K562 (cell line): ENCODE measurements around the gene FHIT. TPM values are rescaled to one million over a fixed set of nuclear protein-coding genes. Genes with fewer than 3 reads are reported as not detected.

Experiments
- ATAC-seq: fragments of 200-7000 bp; cut with Tn5 transposase; 3 replicates; pipeline ENCODE4 v1.9.1; 2020; ENCODE audit warnings: moderate library complexity
- BruUV-seq: library from RNA; stranded (reverse); fragments of 400-500 nt; replicated peaks from 2 replicates; lab custom pipeline; 2021; lab: Mats Ljungman, UMichigan
- CTCF ChIA-PET: fragments of 300-600 bp; formaldehyde crosslinking; extraction: SDS; loops from one replicate; lab custom pipeline; 2021; ENCODE audit warnings: low intra/inter-chr PET ratio; lab: Yijun Ruan, JAX
- POLR2A ChIA-PET: fragments of 300-600, 350-650 bp; sonication (Branson Sonifier 250); formaldehyde crosslinking; extraction: SDS; loops from one replicate; lab custom pipeline; 2021; ENCODE audit warnings: antibody characterized with exemption, inconsistent platforms; lab: Yijun Ruan, JAX
- DNase-seq, 4 experiments: peaks; one replicate each; pipeline versions ENCODE4 v3.0.0 to v3.0.0-alpha.2; 2011 to 2018; ENCODE audit warnings: low spot score in 3 of 4, mixed read lengths in 3 of 4; ENCODE audit errors: extremely low read depth in 1 of 4
- FAIRE-seq: peaks from 2 replicates; lab custom pipeline; 2011; peaks lifted over from hg19 to GRCh38; lab: Jason Lieb, UNC
- H2AFZ ChIP-seq: 2 replicates; pipeline ENCODE4 v1.6.0; 2011; ENCODE audit warnings: low read depth, low read length, control low read depth, inconsistent platforms
- H3K27ac ChIP-seq: fragments of 200-600 bp; 3 replicates; pipeline ENCODE4 v1.8.0; 2011; ENCODE audit warnings: low read depth, mild to moderate bottlenecking, control low read depth, inconsistent platforms, low read length, moderate library complexity, mixed read lengths; ENCODE audit errors: extremely low read depth
- H3K27me3 ChIP-seq, 2 experiments: fragments of 300-600 bp in 1 of 2; 2 replicates in 1 of 2; 3 replicates in 1 of 2; pipeline versions ENCODE4 v1.6.0 to v1.8.0; 2011; ENCODE audit warnings: inconsistent platforms in 2 of 2, low read length in 2 of 2, mild to moderate bottlenecking in 1 of 2, mixed read lengths in 1 of 2, moderate library complexity in 1 of 2; ENCODE audit not compliant: control insufficient read depth in 2 of 2, insufficient read depth in 2 of 2
- H3K36me3 ChIP-seq: fragments of 300-600 bp; 3 replicates; pipeline ENCODE4 v1.8.0; 2011; ENCODE audit warnings: mild to moderate bottlenecking, low read length, inconsistent platforms; ENCODE audit not compliant: control insufficient read depth, insufficient read depth
- H3K4me1 ChIP-seq, 2 experiments: fragments of 200-600 bp in 1 of 2; replicated peaks in 1 of 2; 2 replicates in 1 of 2; 3 replicates in 1 of 2; pipeline versions ENCODE4 v1.5.1 to v1.8.0; 2011; ENCODE audit warnings: inconsistent platforms in 2 of 2, low read length in 2 of 2, mild to moderate bottlenecking in 1 of 2, mixed read lengths in 1 of 2, moderate library complexity in 1 of 2; ENCODE audit not compliant: control insufficient read depth in 2 of 2, insufficient read depth in 2 of 2
- H3K4me2 ChIP-seq: 2 replicates; pipeline ENCODE4 v1.6.1; 2011; ENCODE audit warnings: low read length, control low read depth, inconsistent platforms, mixed read lengths; ENCODE audit not compliant: insufficient read depth
- H3K4me3 ChIP-seq: fragments of 200-600 bp; sonication (generic), shearing (Covaris generic); 2 replicates; pipeline ENCODE4 v1.5.1; 2016; ENCODE audit warnings: control low read depth, inconsistent platforms
- H3K79me2 ChIP-seq: fragments of 200-600 bp; 3 replicates; pipeline ENCODE4 v1.8.0; 2011; ENCODE audit warnings: low read length, inconsistent platforms; ENCODE audit not compliant: control insufficient read depth, insufficient read depth
- H3K9ac ChIP-seq, 2 experiments: 2 replicates each; pipeline versions ENCODE4 v1.6.0 to v1.6.1; 2011; ENCODE audit warnings: low read depth in 2 of 2, low read length in 2 of 2, control low read depth in 1 of 2, inconsistent platforms in 1 of 2, mild to moderate bottlenecking in 1 of 2, mixed read lengths in 1 of 2; ENCODE audit not compliant: insufficient read depth in 1 of 2
- H3K9me1 ChIP-seq: one replicate; pipeline ENCODE4 v1.6.0; 2011; ENCODE audit warnings: inconsistent platforms, mild to moderate bottlenecking, low read length, moderate library complexity; ENCODE audit not compliant: control insufficient read depth, insufficient read depth
- H3K9me3 ChIP-seq: replicated peaks from 2 replicates; pipeline ENCODE4 v1.5.1; 2011; ENCODE audit warnings: low read depth, low read length, inconsistent platforms; ENCODE audit not compliant: control insufficient read depth, insufficient read depth
- H4K20me1 ChIP-seq: replicated peaks from 2 replicates; pipeline ENCODE4 v1.6.1; 2011; ENCODE audit warnings: low read length, inconsistent platforms, mixed read lengths; ENCODE audit not compliant: control insufficient read depth, insufficient read depth
- CCAR2 ChIP-seq: fragments of 200-400 bp; formaldehyde crosslinking; IDR thresholded peaks from 2 replicates; pipeline ENCODE4 v1.6.1; 2017; ENCODE audit warnings: mild to moderate bottlenecking, low read depth, low read length
- CSDE1 ChIP-seq, 2 experiments: fragments of 450-650 bp; IDR thresholded peaks; 2 replicates each; pipeline ENCODE4 v1.6.1; 2016; ENCODE audit warnings: mild to moderate bottlenecking in 1 of 2
- GABPB2 ChIP-seq: fragments of 250-450 bp; sonication (Bioruptor Pico); conservative IDR thresholded peaks from 2 replicates; pipeline ENCODE4 v1.5.1; 2021; ENCODE audit warnings: mild to moderate bottlenecking
- OTX1 ChIP-seq: fragments of 450-650 bp; formaldehyde crosslinking; IDR thresholded peaks from 2 replicates; pipeline ENCODE4 v1.4.0; 2022; ENCODE audit warnings: mild to moderate bottlenecking
- SETDB1 ChIP-seq: IDR thresholded peaks from one replicate; pipeline ENCODE4 v1.6.1; 2012; ENCODE audit warnings: low read length, control low read depth, inconsistent platforms
- ZNF57 ChIP-seq: fragments of 450-650 bp; formaldehyde crosslinking; IDR thresholded peaks from 2 replicates; pipeline ENCODE4 v1.4.0; 2020; ENCODE audit warnings: mild to moderate bottlenecking, moderate library complexity
- WGBS: fragments of 100-300 bp; shearing (Covaris generic); methylation state at CpG from one replicate; pipeline ENCODE4 v1.1.6; 2016; ENCODE audit warnings: low coverage, mixed read lengths; ENCODE audit not compliant: insufficient coverage; ENCODE audit errors: missing lambda C conversion rate; 5-methylcytosine and 5-hydroxymethylcytosine counted together
- in situ Hi-C: fragments of 300-500 bp; cut with MboI; formaldehyde crosslinking; loops from 4 replicates; pipeline ENCODE4 v1.15.0; 2018; ENCODE audit warnings: inconsistent platforms, mixed read lengths
- intact Hi-C: fragments of 100-400 bp; cut with micrococcal nuclease; formaldehyde crosslinking; loops from 2 replicates; pipeline ENCODE4 v1.14.2; 2022
- polyA plus RNA-seq, 8 experiments: library from polyadenylated mRNA; depleted of rRNA in 4 of 8; stranded (reverse) in 5 of 8; unstranded in 3 of 8; fragments of >200 nt; fragmentation: Nextera tagmentation in 2 of 8; fragmentation: Illumina TruSeq in 1 of 8; extraction: Ambion mirVana in 2 of 8; extraction: Trizol in 1 of 8; gene quantifications; 2 replicates each; pipeline versions ENCODE4 v1.2.1 to v1.2.3, GENCODE V29; 2011 to 2014; ENCODE audit warnings: inconsistent platforms in 1 of 8, missing spikeins in 1 of 8
- total RNA-seq, 7 experiments: library from RNA; depleted of rRNA in 6 of 7; stranded (reverse); fragments of >200 nt in 6 of 7; fragmentation: Illumina TruSeq in 2 of 7; extraction: Trizol in 2 of 7; gene quantifications; 2 replicates each; pipeline versions ENCODE4 v1.2.1 to v1.2.3, GENCODE V29; 2011 to 2021; ENCODE audit warnings: low replicate concordance in 1 of 7
- TF ChIP-seq, protein P1 (sequence below): fragments of 450-650 bp; formaldehyde crosslinking; IDR thresholded peaks from 2 replicates; pipeline ENCODE4 v1.4.0; 2020; ENCODE audit warnings: mild to moderate bottlenecking, mixed read lengths

The FHIT gene
- total and polyA plus RNA-seq, 9 of the 15 experiments (the other 6 are each of a cell fraction or from before 2014, with no cell fraction given) = 1.7 to 9.1 (median 4.3) TPM

DNA sequence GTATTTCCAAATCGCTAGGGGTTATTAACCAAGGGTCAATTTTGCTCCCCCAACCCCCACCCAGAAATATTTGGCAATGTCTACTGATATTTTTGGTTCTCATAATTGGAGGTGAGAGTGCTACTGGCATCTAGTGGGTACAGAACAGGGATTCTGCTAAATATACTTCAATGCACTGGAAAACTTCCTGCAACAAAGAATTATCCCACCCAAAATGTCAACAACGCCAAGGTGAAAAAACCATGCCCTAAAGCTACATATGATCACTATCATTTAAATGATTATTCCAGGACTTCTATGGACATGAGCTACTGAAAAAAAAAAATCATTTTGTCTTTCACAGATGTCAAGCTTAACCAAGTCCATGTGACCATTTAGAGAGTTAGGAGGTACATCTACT is 867.9 kb downstream of the FHIT start:
- BruUV-seq = no TSS peak
- H3K36me3 ChIP-seq = no peaks in the 10 kb centered on the region
- no peak overlapping the region for H3K9ac ChIP-seq
- no peaks in the 10 kb centered on the region for H3K4me1 ChIP-seq
- in situ Hi-C loops (no loop called here), intact Hi-C loops (no loop called here)
- POLR2A ChIA-PET = no interaction called here
- no peak overlapping the region for H3K4me3 ChIP-seq
- no peak for DNase-seq
- H3K79me2 ChIP-seq = no peaks in the 10 kb centered on the region
- no peak overlapping the region for H3K27ac ChIP-seq
- FAIRE-seq = no peak
- TF ChIP-seq OTX1 (no peak), GABPB2 (no peak), CSDE1 (IDR thresholded peaks at IDR 0.05) (no peak), ZNF57 (CRISPR knock-in tag) (no peak), CCAR2 (no peak), SETDB1 (no peak)
- TF ChIP-seq, protein P1, sequence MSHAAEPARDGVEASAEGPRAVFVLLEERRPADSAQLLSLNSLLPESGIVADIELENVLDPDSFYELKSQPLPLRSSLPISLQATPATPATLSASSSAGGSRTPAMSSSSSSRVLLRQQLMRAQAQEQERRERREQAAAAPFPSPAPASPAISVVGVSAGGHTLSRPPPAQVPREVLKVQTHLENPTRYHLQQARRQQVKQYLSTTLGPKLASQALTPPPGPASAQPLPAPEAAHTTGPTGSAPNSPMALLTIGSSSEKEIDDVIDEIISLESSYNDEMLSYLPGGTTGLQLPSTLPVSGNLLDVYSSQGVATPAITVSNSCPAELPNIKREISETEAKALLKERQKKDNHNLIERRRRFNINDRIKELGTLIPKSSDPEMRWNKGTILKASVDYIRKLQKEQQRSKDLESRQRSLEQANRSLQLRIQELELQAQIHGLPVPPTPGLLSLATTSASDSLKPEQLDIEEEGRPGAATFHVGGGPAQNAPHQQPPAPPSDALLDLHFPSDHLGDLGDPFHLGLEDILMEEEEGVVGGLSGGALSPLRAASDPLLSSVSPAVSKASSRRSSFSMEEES (CRISPR knock-in tag) = no peak
- TF ChIP-seq, all 486 proteins: peak for 0
- Histone ChIP-seq H4K20me1 (no peaks in the 10 kb centered on the region), H3K4me2 (no peak overlapping the region), H3K9me3 (no peaks in the 10 kb centered on the region), H3K9me1 (no peaks in the 10 kb centered on the region), H2AFZ (no peak overlapping the region), H3K27me3 (no peaks in the 10 kb centered on the region)
- CTCF ChIA-PET = no interaction called here
- 37% methylated on average over 2 of the region's 2 CpGs for WGBS
- no peak for ATAC-seq
